Ishikawa (cell line): ENCODE results near the gene TYRP1.

ENCODE experiments used
- EGR1 ChIP-seq: IDR thresholded peaks from 2 replicates; pipeline ENCODE4 v1.6.1; 2012
- FOXM1 ChIP-seq: IDR thresholded peaks from 2 replicates; pipeline ENCODE4 v1.6.1; 2012; ENCODE audit warnings: low read depth, borderline replicate concordance
- REST ChIP-seq: IDR thresholded peaks from 2 replicates; pipeline ENCODE4 v1.6.1; 2012; ENCODE audit warnings: low read depth, mild to moderate bottlenecking
- TAF1 ChIP-seq: IDR thresholded peaks from 2 replicates; pipeline ENCODE4 v1.6.1; 2012; ENCODE audit warnings: low read depth, mild to moderate bottlenecking
- ZBTB7A ChIP-seq: IDR thresholded peaks from 2 replicates; pipeline ENCODE4 v1.6.1; 2012; ENCODE audit warnings: low read depth

- TF ChIP-seq EGR1 (no peak), REST (no peak), TAF1 (no peak), ZBTB7A (no peak), FOXM1 (no peak)
Measured at GRCh38 chr9:12696931-12697622, 3.9 kb downstream of the TYRP1 start.
